Mucosa of rectum (tissue), 2 donors: ENCODE results near the gene CLMN.
"Not testable (repeated sequence)": the region's sequence is repeated elsewhere in the genome, so short reads cannot be mapped to it uniquely, and the experiment has no call there.

Source experiments
- H3K27ac ChIP-seq, 2 donors: one replicate each; pipeline ENCODE4 v1.7.0; 2013; ENCODE audit warnings: inconsistent platforms in 2 of 2, low read depth in 2 of 2, low read length in 2 of 2
- H3K27me3 ChIP-seq, 2 donors: one replicate each; pipeline ENCODE4 v1.7.0; 2013; ENCODE audit warnings: low read length in 2 of 2; ENCODE audit not compliant: control insufficient read depth in 2 of 2, insufficient read depth in 2 of 2
- H3K36me3 ChIP-seq, 2 donors: one replicate each; pipeline ENCODE4 v1.7.0; 2013; ENCODE audit warnings: low read length in 2 of 2; ENCODE audit not compliant: control insufficient read depth in 2 of 2, insufficient read depth in 2 of 2
- H3K4me1 ChIP-seq, 2 donors: one replicate each; pipeline ENCODE4 v1.7.0; 2013; ENCODE audit warnings: low read length in 2 of 2, mild to moderate bottlenecking in 1 of 2; ENCODE audit not compliant: control insufficient read depth in 2 of 2, insufficient read depth in 2 of 2
- H3K4me3 ChIP-seq, 2 donors: one replicate each; pipeline ENCODE4 v1.7.0; 2013; ENCODE audit warnings: low read length in 2 of 2
- H3K9ac ChIP-seq, 2 donors: one replicate each; pipeline ENCODE4 v1.7.0; 2013; ENCODE audit warnings: low read length in 2 of 2, low read depth in 1 of 2, mild to moderate bottlenecking in 1 of 2
- H3K9me3 ChIP-seq, 2 donors: one replicate each; pipeline ENCODE4 v1.7.0; 2013; ENCODE audit warnings: low read length in 2 of 2; ENCODE audit not compliant: control insufficient read depth in 2 of 2
- donor health status: healthy.
- donor health status: Normal muscosa, but diverticular disease.

Gene CLMN

DNA sequence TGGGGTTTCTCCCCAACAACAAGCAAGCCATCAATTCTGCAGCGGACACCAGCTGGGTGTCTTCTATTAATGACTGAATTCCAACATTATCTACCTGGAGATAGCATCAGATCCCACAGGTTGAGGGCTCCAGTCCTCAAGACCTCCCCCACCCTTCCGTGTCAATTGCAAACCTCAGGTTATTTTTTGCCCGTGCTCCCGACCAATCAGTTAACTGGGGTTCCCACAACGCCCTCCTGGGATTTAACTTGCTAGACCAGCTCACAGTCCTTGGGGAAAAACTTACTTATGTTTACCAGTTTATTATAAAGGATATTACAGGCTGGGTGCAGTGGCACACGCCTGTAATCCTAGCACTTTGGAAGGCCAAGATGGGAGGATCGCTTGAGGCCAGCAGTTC is 172.1 kb downstream of the CLMN start:
- Histone ChIP-seq H3K9me3 (no peaks in the 10 kb centered on the region), H3K9ac (no peak overlapping the region), H3K4me3 (no peak overlapping the region), H3K27ac (peak overlapping the region in 1 of 2 donors; percentile 83), H3K36me3 (no peaks in the 10 kb centered on the region), H3K27me3 (no peaks in the 10 kb centered on the region), H3K4me1 (peaks cover 0 to 16% of the 10 kb centered on the region in 2 donors)

DNA sequence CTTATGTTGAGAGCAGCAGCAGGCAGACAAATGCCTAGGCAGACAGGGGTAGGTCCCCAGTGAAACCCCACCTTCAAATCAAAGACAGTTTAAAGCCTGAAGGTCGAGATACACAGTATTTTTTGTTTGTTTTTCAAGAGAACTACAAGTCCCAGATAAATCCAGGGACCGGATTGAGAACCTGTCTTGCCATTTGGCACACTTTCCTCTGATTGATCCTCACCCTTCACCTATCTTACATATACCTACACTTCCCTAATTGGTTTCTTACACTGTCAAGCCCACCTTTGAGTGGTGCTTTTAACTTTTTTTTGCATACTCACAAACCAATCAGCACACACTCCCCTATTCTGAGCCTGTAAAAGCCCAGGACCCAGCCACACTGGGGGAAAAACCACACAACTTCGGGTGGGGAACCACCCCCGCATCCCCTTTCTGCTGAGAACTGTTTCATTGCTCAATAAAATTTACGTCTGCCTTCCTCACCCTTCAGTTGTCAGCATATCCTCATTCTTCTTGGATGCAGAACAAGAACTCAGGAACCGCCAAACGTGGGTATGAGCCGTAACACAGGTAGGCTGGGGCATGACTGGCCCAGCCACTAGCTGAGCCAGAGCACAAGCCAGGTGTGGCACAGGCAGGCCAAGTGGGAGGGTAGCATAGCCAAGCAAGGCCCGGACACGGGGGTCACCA is 173.5 kb downstream of the CLMN start:
- Histone ChIP-seq H3K4me3 (peak overlapping the region in 1 of 2 donors; percentile 11), H3K9me3 (no peaks in the 10 kb centered on the region), H3K36me3 (no peaks in the 10 kb centered on the region), H3K27ac (peak overlapping the region; percentile 43 to 83), H3K9ac (peak overlapping the region in 1 of 2 donors; percentile 36), H3K27me3 (no peaks in the 10 kb centered on the region), H3K4me1 (peaks cover 0 to 18% of the 10 kb centered on the region in 2 donors)

DNA sequence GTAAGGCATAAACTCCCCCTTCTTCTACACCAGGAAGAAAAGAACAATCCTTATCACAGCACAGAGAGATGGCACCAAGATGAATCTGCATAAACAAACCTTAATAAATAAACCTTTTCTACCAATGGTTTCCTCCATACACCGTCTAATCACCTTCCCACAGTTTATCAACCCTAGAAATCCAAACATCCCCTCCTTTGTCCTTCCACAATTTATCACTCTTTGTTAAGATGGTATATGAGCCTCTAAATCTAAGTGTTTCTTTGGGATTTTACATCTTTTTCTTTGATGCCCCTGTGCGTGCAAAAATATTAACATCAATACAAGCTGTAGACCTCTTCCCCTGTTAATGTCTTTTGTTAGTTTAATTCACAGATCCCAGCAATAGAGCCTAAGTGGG is 174.9 kb downstream of the CLMN start:
- H3K27me3 ChIP-seq: no peaks in the 10 kb centered on the region
- H3K27ac ChIP-seq: peak overlapping the region in 1 of 2 donors; percentile 20
- no peak overlapping the region for H3K4me3 ChIP-seq
- no peaks in the 10 kb centered on the region for H3K9me3 ChIP-seq
- peaks cover 10 to 29% of the 10 kb centered on the region in 2 donors for H3K4me1 ChIP-seq
- no peak overlapping the region for H3K9ac ChIP-seq
- H3K36me3 ChIP-seq: no peaks in the 10 kb centered on the region

DNA sequence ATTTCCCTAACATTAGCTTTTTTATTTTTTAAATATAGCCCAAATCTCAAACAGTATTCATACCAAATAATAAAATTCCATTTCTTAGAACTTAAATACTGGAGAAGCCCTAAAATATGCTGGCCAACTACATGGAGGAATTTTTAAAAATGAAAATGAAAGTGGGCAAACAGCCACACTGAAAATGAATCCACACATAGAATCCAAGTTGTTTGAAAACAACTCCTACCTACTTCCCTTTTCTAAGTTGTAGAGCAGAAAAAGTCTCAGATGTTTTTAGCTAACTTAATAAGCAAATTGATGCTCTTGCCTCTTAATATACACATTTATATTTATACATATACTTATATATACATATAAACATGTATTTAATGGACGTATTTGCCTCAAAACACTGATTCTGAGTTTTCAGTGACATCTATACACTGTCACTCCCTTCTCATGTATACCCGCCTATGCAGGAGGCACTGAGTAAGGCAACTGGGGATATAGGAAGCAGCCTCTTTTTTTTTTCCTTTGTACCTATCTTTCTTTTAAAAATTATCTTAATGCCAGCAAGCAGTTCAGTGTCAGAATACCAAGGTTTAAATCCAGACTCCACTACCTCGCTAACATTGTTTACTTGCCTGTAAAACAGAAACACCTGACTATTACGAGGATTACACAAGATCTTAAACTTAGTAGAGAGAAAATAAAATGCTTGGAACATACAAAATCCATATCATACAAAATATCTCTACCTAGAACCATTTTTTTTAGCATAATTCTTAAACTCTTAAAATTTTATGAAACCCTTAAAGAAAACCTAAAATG is 175.7 kb downstream of the CLMN start:
- H3K27me3 ChIP-seq: no peaks in the 10 kb centered on the region
- H3K9ac ChIP-seq: peak overlapping the region in 1 of 2 donors; percentile 2
- peak overlapping the region in 1 of 2 donors; percentile 6 for H3K4me3 ChIP-seq
- peaks cover 10 to 34% of the 10 kb centered on the region in 2 donors for H3K4me1 ChIP-seq
- H3K9me3 ChIP-seq: no peaks in the 10 kb centered on the region
- peak overlapping the region in 1 of 2 donors; percentile 47 for H3K27ac ChIP-seq
- H3K36me3 ChIP-seq: no peaks in the 10 kb centered on the region

DNA sequence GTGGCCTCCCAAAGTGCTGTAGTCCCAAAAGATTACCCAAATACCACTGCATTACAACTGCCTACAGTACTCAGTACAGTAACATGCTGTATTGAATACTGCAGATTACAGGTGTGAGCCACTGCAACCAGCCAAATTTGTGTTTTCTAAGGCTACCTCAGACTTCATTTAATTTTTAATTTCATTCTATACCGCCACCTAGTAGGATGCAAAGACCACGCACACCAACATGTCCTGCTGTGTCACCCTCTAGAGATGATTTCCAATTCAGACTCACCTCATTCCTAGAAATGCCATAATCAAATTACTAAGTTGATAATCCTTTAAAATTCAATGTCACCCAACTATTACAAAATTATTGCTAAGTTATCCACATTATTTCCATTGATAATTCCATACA is 177.5 kb downstream of the CLMN start:
- H3K9ac ChIP-seq: no peak overlapping the region
- H3K27ac ChIP-seq: no peak overlapping the region
- H3K4me3 ChIP-seq: no peak overlapping the region
- no peaks in the 10 kb centered on the region for H3K36me3 ChIP-seq
- H3K9me3 ChIP-seq: no peaks in the 10 kb centered on the region
- H3K4me1 ChIP-seq: peaks cover 15 to 39% of the 10 kb centered on the region in 2 donors
- H3K27me3 ChIP-seq: no peaks in the 10 kb centered on the region

DNA sequence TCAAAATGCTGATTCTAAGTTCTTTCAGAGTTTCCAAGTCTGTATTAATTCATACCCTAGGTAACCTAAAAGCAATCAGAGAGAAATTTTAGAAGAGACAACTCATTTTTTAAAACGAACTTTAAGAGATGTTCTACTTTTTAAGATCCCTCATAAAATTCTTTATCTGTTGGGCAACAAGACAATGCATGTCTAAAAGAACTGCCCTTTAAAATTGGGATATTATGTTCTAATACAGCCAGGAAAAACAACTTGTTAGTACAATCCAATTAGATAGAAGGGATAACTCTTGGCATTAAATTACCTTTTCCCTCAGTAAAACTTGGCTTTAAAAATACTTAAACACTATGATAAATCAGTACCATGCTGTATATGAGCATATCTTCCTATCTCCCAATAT is 178.0 kb downstream of the CLMN start:
- Histone ChIP-seq H3K4me3 (no peak overlapping the region), H3K9ac (no peak overlapping the region), H3K9me3 (no peaks in the 10 kb centered on the region), H3K4me1 (peaks cover 15 to 39% of the 10 kb centered on the region in 2 donors), H3K36me3 (no peaks in the 10 kb centered on the region), H3K27me3 (no peaks in the 10 kb centered on the region), H3K27ac (no peak overlapping the region)

DNA sequence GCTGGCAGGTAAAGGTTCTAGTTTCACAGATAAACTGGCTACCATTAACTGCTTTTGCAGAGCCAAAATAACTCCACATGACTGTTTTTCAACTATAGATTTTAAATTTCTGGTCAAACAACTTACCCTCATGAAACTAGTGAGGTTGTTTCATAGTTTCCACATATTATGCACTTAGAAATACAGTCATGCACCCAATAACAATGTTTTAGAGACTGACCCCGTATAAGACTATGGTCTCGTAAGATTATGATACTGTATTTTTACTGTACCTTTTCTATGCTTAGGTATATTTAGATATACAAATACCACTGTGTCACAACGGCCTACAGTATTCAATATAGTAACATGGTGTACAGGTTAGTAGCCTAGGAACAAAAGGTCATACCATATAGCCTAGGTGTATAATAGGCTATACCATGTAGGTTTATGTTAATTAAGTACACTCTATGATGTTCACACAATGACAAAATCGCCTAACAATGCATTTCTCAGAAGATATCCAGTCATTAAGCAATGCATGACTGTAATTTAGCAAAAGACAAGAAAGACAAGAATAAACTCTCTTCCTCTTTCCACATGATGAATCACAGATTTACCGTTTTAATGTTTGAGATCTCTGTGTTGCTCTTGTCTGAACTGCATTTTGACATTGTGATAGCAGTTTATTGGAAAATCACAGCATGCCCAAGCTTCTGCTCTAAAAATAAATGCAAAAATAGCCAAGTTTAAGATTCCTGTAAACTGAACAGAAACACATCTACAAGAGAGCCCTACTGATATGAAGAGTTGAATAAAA is 179.4 kb downstream of the CLMN start:
- no peak overlapping the region for H3K9ac ChIP-seq
- H3K4me3 ChIP-seq: no peak overlapping the region
- no peak overlapping the region for H3K27ac ChIP-seq
- H3K9me3 ChIP-seq: no peaks in the 10 kb centered on the region
- no peaks in the 10 kb centered on the region for H3K27me3 ChIP-seq
- H3K36me3 ChIP-seq: peaks cover 0 to 3% of the 10 kb centered on the region in 2 donors
- H3K4me1 ChIP-seq: peaks cover 15 to 30% of the 10 kb centered on the region in 2 donors

DNA sequence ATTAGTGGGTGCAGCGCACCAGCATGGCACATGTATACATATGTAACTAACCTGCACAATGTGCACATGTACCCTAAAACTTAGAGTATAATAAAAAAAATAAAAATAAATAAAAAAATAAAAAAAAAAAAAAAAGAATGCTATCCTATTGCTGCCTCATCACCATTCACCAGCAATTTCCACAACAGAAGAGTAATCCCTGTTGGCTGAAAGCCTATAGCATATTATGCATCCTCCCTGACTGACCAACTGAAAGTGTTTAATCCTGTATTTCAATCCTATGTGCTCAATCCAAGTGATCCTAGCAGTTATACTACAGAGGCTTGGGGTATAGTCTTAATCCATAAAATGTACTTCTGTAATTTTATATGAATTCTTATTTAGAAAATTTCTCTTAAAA is 180.8 kb downstream of the CLMN start:
- Histone ChIP-seq H3K9ac (no peak overlapping the region), H3K36me3 (peaks cover 0 to 5% of the 10 kb centered on the region in 2 donors), H3K27me3 (no peaks in the 10 kb centered on the region), H3K4me1 (peaks cover 15 to 30% of the 10 kb centered on the region in 2 donors), H3K27ac (no peak overlapping the region), H3K9me3 (no peaks in the 10 kb centered on the region), H3K4me3 (no peak overlapping the region)

DNA sequence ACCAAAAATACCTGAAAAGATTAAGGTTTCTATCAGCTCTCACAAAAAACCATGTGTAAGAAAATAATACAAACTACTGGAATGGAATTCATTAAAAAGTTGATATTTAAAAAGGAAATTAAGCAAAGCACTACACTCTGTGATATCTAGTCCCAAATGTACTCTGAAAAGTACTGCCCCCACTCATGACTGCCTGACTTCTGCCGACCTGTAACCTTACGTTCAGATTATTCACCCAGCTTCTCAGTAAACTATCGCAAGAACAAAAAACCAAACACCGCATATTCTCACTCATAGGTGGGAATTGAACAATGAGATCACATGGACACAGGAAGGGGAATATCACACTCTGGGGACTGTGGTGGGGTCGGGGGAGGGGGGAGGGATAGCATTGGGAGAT is 181.3 kb downstream of the CLMN start:
- not testable (repeated sequence) for H3K4me3 ChIP-seq, H3K36me3 ChIP-seq, H3K9me3 ChIP-seq, H3K27me3 ChIP-seq, H3K9ac ChIP-seq, H3K27ac ChIP-seq
- H3K4me1 ChIP-seq: peaks cover 15 to 28% of the 10 kb centered on the region in 2 donors

DNA sequence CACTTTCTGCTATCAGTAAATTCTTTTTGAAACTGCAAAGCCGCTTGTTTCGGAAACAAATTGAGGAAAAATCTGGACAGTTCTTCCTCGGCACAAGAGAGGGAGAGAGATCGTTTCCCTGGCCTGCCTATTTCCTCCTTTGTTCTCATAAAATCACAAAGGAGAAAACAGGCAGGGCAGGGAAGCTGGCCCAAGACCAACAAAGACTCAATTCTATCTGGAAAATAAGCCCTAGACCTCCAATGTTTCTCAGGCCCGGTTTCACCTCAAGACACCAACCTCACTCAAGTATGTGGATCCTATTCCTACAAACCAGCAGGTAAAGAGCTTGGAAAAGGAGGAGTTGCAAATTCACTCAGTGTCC is 181.9 kb downstream of the CLMN start:
- Histone ChIP-seq H3K4me1 (peaks cover 15 to 27% of the 10 kb centered on the region in 2 donors), H3K4me3 (peak overlapping the region in 1 of 2 donors; percentile 13), H3K9me3 (no peaks in the 10 kb centered on the region), H3K9ac (peak overlapping the region; percentile 7 to 45), H3K27ac (peak overlapping the region; percentile 26 to 77), H3K27me3 (no peaks in the 10 kb centered on the region), H3K36me3 (peaks cover 5 to 12% of the 10 kb centered on the region in 2 donors)
